ENCODE results near the gene SLC1A3.

Gene SLC1A3

DNA sequence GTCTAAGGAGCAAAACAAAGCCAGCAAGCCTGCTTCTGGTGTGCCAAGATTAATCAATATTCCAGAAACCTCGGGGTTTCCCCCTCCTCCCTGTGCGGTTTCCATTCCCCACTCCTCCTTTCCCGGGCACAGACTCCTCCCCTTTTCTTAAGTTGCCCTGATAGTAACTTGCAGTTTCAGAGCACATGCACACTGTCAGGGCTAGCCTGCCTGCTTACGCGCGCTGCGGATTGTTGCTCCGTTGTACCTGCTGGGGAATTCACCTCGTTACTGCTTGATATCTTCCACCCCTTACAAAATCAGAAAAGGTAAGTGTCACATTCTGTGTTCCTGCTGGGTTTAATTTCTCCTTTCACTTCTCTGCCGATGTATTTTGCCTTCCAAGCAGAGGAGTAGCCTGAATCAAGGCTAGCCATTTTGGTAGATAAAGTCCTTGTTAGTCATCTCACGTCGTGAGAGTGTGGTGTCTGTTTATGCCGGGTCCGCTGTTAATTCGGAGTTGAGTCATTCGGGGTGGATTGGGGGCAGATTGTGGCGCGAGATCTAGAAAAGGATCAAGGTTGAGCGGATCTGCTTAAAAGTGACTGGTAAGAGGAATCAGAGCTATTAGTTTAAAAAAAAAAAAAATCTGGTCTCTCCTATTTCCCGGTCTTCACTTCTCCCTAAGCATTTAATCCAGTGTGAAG lies at the start of gene SLC1A3:
Gene SLC1A3 (plus strand): TSS at position 179 of the 686 bp plus-strand sequence. CDS start 1,818 bp downstream, outside the sequence.
- DNase-seq (ENCODE audit: low read depth in 2 of 2), result peak; percentile 71 to 74
- peak within 1 kb of the TSS; percentile 51 to 59 for H3K4me3 ChIP-seq (replicated peaks in 1 of 2; ENCODE audit: low read depth in 2 of 2, low read length in 2 of 2)
- TF ChIP-seq, protein P1, sequence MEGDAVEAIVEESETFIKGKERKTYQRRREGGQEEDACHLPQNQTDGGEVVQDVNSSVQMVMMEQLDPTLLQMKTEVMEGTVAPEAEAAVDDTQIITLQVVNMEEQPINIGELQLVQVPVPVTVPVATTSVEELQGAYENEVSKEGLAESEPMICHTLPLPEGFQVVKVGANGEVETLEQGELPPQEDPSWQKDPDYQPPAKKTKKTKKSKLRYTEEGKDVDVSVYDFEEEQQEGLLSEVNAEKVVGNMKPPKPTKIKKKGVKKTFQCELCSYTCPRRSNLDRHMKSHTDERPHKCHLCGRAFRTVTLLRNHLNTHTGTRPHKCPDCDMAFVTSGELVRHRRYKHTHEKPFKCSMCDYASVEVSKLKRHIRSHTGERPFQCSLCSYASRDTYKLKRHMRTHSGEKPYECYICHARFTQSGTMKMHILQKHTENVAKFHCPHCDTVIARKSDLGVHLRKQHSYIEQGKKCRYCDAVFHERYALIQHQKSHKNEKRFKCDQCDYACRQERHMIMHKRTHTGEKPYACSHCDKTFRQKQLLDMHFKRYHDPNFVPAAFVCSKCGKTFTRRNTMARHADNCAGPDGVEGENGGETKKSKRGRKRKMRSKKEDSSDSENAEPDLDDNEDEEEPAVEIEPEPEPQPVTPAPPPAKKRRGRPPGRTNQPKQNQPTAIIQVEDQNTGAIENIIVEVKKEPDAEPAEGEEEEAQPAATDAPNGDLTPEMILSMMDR (IDR thresholded peaks at IDR 0.05; ENCODE audit: low read depth, low read length), result no peak

DNA sequence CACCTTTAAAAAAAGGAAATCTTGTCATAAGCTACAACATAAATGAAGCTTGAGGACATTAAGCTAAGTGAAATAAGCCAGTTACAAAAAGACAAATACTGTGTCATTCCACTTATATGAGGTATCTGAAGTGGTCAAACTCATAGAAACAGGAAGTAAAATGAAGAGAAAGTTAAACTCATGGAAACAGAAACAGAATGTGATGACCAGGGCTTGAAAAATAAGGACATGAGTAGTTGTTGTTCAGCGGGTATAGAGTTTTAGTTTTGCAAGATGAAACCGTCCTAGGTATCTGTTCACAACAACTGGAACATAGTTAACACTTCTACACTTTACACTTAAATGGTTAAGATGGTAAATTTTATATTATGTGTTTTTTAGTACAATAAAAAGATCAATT lies 47.8 kb upstream of the SLC1A3 start:
- H3K4me3 ChIP-seq (replicated peaks in 1 of 2; ENCODE audit: low read depth in 2 of 2, low read length in 2 of 2), result no peak overlapping the region
- TF ChIP-seq, protein P1 (IDR thresholded peaks at IDR 0.05; ENCODE audit: low read depth, low read length), result no peak
- no peak for DNase-seq (ENCODE audit: low read depth in 2 of 2)

DNA sequence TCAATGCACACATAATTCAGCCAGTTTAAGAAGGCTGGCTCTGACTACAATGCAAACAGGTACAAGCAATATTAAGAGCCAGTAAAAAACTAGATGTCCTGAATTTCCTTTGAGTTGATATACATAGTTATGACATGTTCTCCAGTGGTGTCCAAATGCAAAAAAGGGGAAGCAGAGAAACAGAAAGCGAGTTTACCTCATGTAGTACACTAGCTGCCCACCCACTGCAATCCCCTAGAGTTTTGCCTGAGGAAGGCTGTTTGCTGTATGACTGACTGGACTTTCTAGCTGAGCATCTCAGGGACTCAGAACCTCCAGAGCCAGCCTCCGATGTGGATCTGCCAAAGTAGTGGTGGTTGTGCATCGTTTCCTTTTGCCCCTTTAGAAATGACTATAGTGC lies 44.8 kb upstream of the SLC1A3 start:
- no peak for DNase-seq (ENCODE audit: low read depth in 2 of 2)
- TF ChIP-seq, protein P1 (IDR thresholded peaks at IDR 0.05; ENCODE audit: low read depth, low read length), result no peak
- H3K4me3 ChIP-seq (replicated peaks in 1 of 2; ENCODE audit: low read depth in 2 of 2, low read length in 2 of 2), result no peak overlapping the region

DNA sequence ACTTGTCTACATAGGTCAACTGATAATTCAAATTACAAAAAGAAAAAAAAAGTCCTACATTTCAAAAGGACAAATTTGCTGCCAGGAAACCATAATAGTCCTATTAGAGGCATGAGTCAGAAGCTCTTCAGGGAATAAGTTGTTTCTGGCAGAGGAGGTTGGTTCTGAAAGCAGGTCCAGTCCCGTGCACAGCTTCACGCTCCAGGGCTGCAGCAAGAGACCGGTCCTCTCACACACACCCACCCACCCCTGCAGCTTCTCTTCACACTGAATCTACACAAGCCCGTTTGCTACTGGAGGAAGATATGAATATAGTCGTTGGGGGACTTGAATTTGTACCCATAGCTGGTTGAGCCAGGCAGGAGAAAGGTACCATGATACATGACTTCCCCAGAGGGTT lies 36.9 kb upstream of the SLC1A3 start:
- TF ChIP-seq, protein P1 (IDR thresholded peaks at IDR 0.05; ENCODE audit: low read depth, low read length), result no peak
- DNase-seq (ENCODE audit: low read depth in 2 of 2), result peak; percentile 59 to 71
- no peak overlapping the region for H3K4me3 ChIP-seq (replicated peaks in 1 of 2; ENCODE audit: low read depth in 2 of 2, low read length in 2 of 2)

DNA sequence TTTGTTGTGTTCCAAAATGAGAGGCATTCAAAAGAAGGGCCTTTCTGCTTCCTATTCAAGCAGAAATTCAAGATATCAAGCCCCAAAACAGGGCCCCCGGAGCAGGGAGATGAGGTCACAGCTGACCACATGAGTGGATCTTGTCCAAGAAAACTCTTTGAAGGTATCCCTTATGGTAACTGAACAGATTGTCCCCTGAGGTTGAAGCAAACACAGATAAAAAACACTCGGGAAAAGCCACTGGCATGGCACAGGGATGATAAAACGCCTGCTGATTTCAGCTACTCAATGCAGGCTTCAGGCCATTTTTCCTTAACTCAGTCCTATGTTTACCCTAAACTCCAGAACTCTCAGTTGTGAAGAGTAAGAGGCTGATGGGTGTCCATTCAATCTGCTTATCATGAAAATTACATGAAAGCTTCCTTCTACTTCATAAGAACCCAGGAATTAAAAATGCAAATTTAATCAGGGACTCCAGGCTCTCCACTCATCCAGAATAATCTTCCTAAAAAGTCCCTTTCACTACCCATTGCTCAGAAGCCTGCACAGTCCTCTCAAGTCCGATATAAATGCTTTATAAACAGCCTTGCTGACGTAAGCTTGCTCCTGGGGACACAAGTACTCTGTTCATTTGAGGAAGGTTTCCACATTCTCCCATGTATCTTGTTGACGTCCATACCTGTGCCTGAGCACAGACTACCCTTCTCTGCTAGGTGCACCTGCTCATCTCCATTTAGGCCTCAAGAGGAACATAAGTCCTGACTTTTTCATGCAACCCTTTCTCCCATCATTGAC lies 35.9 kb upstream of the SLC1A3 start:
- peak; percentile 55 to 85 for DNase-seq (ENCODE audit: low read depth in 2 of 2)
- no peak overlapping the region for H3K4me3 ChIP-seq (replicated peaks in 1 of 2; ENCODE audit: low read depth in 2 of 2, low read length in 2 of 2)
- TF ChIP-seq, protein P1 (IDR thresholded peaks at IDR 0.05; ENCODE audit: low read depth, low read length), result no peak

DNA sequence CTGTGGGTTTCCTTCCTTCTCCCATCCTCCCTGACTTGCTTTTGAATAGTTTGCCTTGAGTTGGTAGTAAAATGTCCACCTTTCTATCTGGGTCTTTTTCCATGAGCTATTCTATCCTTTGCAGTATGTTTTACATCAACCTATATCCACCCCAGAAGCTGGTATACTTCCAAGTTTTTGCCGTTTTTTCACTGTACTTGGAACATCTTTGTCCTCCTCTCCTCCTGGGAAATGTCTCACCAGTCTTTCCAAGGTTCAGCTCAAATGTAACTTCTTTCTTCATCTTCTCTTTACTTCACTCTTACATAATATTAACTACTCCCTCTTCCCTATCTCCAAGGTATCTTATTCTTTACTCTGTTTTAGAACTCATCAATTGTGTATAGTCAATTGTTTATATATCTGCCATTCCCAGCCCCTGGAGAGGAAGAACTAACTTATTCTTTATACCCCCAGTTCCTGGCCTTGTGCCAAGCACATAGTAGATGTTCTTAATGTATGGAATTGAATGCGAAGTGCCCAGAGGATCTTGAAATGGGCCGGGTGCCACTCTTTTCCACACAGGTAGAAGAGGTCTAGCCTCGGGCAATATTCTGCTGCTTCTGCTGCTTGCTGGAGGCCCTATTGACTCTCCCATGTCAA lies 34.9 kb upstream of the SLC1A3 start:
- H3K4me3 ChIP-seq (replicated peaks in 1 of 2; ENCODE audit: low read depth in 2 of 2, low read length in 2 of 2), result no peak overlapping the region
- TF ChIP-seq, protein P1 (IDR thresholded peaks at IDR 0.05; ENCODE audit: low read depth, low read length), result no peak
- DNase-seq (ENCODE audit: low read depth in 2 of 2), result no peak
